WTC11 (cell line): ENCODE measurements around the gene KATNA1.
"Not testable (repeated sequence)": the region's sequence is repeated elsewhere in the genome, so short reads cannot be mapped to it uniquely, and the experiment has no call there.

Experiments
- ATF2 ChIP-seq: sonication (generic); formaldehyde crosslinking; IDR thresholded peaks from 2 replicates; pipeline ENCODE4 v1.8.1; 2022; ENCODE audit warnings: low read depth, missing genetic modification reagents, borderline replicate concordance
- CTCF ChIP-seq: fragments of 200-600 bp; IDR thresholded peaks from 2 replicates; pipeline ENCODE4 v1.8.0; 2022; ENCODE audit warnings: antibody characterized with exemption
- ETV6 ChIP-seq: sonication (generic); formaldehyde crosslinking; IDR thresholded peaks from 2 replicates; pipeline ENCODE4 v1.8.1; 2022; ENCODE audit warnings: mild to moderate bottlenecking, missing genetic modification reagents
- TF ChIP-seq, protein P1 (sequence below): sonication (generic); formaldehyde crosslinking; IDR thresholded peaks from 2 replicates; pipeline ENCODE4 v1.8.0; 2022; ENCODE audit warnings: mild to moderate bottlenecking, missing genetic modification reagents

DNA sequence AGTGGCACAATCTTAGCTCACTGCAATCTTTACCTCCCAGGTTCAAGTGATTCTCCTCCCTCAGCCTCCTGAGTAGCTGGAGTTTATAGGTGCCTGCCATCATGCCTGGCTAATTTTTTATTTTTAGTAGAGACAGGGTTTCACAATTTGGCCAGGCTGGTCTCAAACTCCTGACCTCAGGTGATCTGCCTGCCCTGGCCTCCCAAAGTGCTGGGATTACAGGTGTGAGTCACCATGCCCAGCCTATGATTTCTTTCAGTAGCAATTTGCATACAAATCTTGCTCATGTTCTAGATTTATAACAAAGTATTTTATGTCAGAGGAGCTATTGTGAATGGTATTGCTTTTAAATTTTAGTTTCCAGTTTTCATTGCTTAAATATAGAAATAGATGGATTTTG is 23.8 kb upstream of the KATNA1 start:
- TF ChIP-seq CTCF; ETV6 (CRISPR knock-in tag); ATF2 (CRISPR knock-in tag): not testable (repeated sequence)
- TF ChIP-seq, protein P1, sequence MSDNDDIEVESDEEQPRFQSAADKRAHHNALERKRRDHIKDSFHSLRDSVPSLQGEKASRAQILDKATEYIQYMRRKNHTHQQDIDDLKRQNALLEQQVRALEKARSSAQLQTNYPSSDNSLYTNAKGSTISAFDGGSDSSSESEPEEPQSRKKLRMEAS (CRISPR knock-in tag): not testable (repeated sequence)
